GM23338 (cell line): Measurements from ENCODE around the gene ABCF2. TPM values are rescaled to one million over a fixed set of nuclear protein-coding genes. Genes with fewer than 3 reads are reported as not detected.

Source experiments
- ATAC-seq: fragments of 200-7000 bp; cut with Tn5 transposase; 3 replicates; pipeline ENCODE4 v1.9.1; 2020
- DNase-seq: peaks from one replicate; pipeline ENCODE4 v3.0.0-alpha.2; 2015; ENCODE audit warnings: low spot score
- H2AFZ ChIP-seq: fragments of 200-600 bp; sonication (generic); 2 replicates; pipeline ENCODE4 v1.8.0; 2016; ENCODE audit warnings: antibody characterized with exemption, mild to moderate bottlenecking, moderate library complexity
- H3F3A ChIP-seq: fragments of 200-600 bp; sonication (generic); replicated peaks from 2 replicates; pipeline ENCODE4 v1.8.0; 2017; ENCODE audit warnings: antibody characterized with exemption, mixed run types, low read depth
- H3K27ac ChIP-seq: fragments of 200-600 bp; sonication (generic); 2 replicates; pipeline ENCODE4 v1.6.1; 2016; ENCODE audit warnings: low read depth
- H3K27me3 ChIP-seq: fragments of 200-600 bp; sonication (generic); 2 replicates; pipeline ENCODE4 v1.8.0; 2016; ENCODE audit warnings: mild to moderate bottlenecking, mixed run types, moderate library complexity; ENCODE audit not compliant: insufficient read depth
- H3K36me3 ChIP-seq: fragments of 200-600 bp; sonication (generic); 2 replicates; pipeline ENCODE4 v1.8.0; 2016; ENCODE audit warnings: mild to moderate bottlenecking; ENCODE audit not compliant: insufficient read depth
- H3K4me1 ChIP-seq: fragments of 200-600 bp; sonication (generic); 2 replicates; pipeline ENCODE4 v1.8.0; 2016; ENCODE audit warnings: mild to moderate bottlenecking, moderate library complexity; ENCODE audit not compliant: insufficient read depth
- H3K4me2 ChIP-seq: fragments of 200-600 bp; sonication (generic); 2 replicates; pipeline ENCODE4 v1.7.1; 2017; ENCODE audit warnings: mixed run types
- H3K4me3 ChIP-seq: fragments of 200-600 bp; sonication (generic); 2 replicates; pipeline ENCODE4 v1.6.1; 2016; ENCODE audit warnings: mixed run types
- H3K79me2 ChIP-seq: fragments of 200-600 bp; sonication (generic); replicated peaks from 2 replicates; pipeline ENCODE4 v1.8.0; 2017; ENCODE audit warnings: mild to moderate bottlenecking; ENCODE audit not compliant: insufficient read depth
- H3K9me2 ChIP-seq: fragments of 200-600 bp; sonication (generic); 2 replicates; pipeline ENCODE4 v1.8.0; 2017; ENCODE audit not compliant: insufficient read depth
- H4K20me1 ChIP-seq: fragments of 200-600 bp; sonication (generic); replicated peaks from 2 replicates; pipeline ENCODE4 v1.8.0; 2017; ENCODE audit warnings: mild to moderate bottlenecking; ENCODE audit not compliant: insufficient read depth
- H3K27ac Mint-ChIP-seq: 2 replicates; pipeline ENCODE4 v1.8.0; 2020; ENCODE audit warnings: inconsistent platforms, mild to moderate bottlenecking, moderate library complexity, mixed read lengths
- H3K27me3 Mint-ChIP-seq: 3 replicates; pipeline ENCODE4 v1.8.0; 2022; ENCODE audit warnings: low read depth, mild to moderate bottlenecking, moderate library complexity, mixed read lengths, inconsistent platforms; ENCODE audit not compliant: insufficient read depth, poor library complexity
- H3K36me3 Mint-ChIP-seq: 3 replicates; pipeline ENCODE4 v1.8.0; 2021; ENCODE audit warnings: low read depth, mild to moderate bottlenecking, inconsistent platforms, moderate library complexity, mixed read lengths
- H3K4me1 Mint-ChIP-seq: 3 replicates; pipeline ENCODE4 v1.8.0; 2020; ENCODE audit warnings: mild to moderate bottlenecking, inconsistent platforms, mixed read lengths
- H3K4me3 Mint-ChIP-seq: 3 replicates; pipeline ENCODE4 v1.8.0; 2021; ENCODE audit warnings: moderate library complexity, mild to moderate bottlenecking, inconsistent platforms, mixed read lengths
- H3K9me3 Mint-ChIP-seq: 3 replicates; pipeline ENCODE4 v1.8.0; 2020; ENCODE audit warnings: moderate library complexity, mild to moderate bottlenecking, inconsistent platforms, mixed read lengths
- CREB1 ChIP-seq: fragments of 250-450 bp; sonication (Bioruptor Pico); IDR thresholded peaks from 2 replicates; pipeline ENCODE4 v1.5.0; 2020; ENCODE audit warnings: low read depth, mild to moderate bottlenecking, moderate library complexity
- EZH2 ChIP-seq: fragments of 200-600 bp; sonication (generic); IDR thresholded peaks from one replicate; pipeline ENCODE4 v1.8.0; 2017; ENCODE audit warnings: antibody characterized with exemption, mild to moderate bottlenecking, low read depth; ENCODE audit not compliant: unreplicated experiment
- EZH2phosphoT487 ChIP-seq: fragments of 200-600 bp; sonication (generic); IDR thresholded peaks from one replicate; pipeline ENCODE4 v1.8.1; 2018; ENCODE audit warnings: antibody characterized with exemption; ENCODE audit not compliant: unreplicated experiment
- JUNB ChIP-seq: IDR thresholded peaks from one replicate; pipeline ENCODE4 v1.6.1; 2016; ENCODE audit warnings: antibody characterized with exemption; ENCODE audit not compliant: unreplicated experiment
- NANOG ChIP-seq: IDR thresholded peaks from 2 replicates; pipeline ENCODE4 v1.6.1; 2016; ENCODE audit warnings: antibody characterized with exemption, borderline replicate concordance
- POLR2AphosphoS5 ChIP-seq: IDR thresholded peaks from 2 replicates; pipeline ENCODE4 v1.6.1; 2016; ENCODE audit warnings: antibody characterized with exemption, low read depth
- STAT1 ChIP-seq: IDR thresholded peaks from one replicate; pipeline ENCODE4 v1.6.1; 2016; ENCODE audit warnings: antibody characterized with exemption; ENCODE audit not compliant: unreplicated experiment
- ZNF114 ChIP-seq: fragments of 250-450 bp; sonication (Bioruptor Pico); IDR thresholded peaks from 2 replicates; pipeline ENCODE4 v1.5.0; 2020; ENCODE audit warnings: mild to moderate bottlenecking, moderate library complexity
- ZNF331 ChIP-seq: fragments of 250-450 bp; sonication (Bioruptor Pico); IDR thresholded peaks from 2 replicates; pipeline ENCODE4 v1.5.0; 2020; ENCODE audit warnings: low read depth, mild to moderate bottlenecking, moderate library complexity
- polyA plus RNA-seq: library from polyadenylated mRNA; unstranded; fragments of >200 nt; fragmentation: Nextera tagmentation; extraction: Ambion mirVana; gene quantifications from 2 replicates; pipeline ENCODE4 v1.2.1, GENCODE V29; 2016
- total RNA-seq: library from RNA; depleted of rRNA; stranded (reverse); fragments of >200 nt; shearing (Covaris generic); gene quantifications from 2 replicates; pipeline ENCODE4 v1.2.3, GENCODE V29; 2014
- TF ChIP-seq, protein P1 (sequence below): IDR thresholded peaks from one replicate; pipeline ENCODE4 v1.6.1; 2018; ENCODE audit warnings: antibody characterized with exemption; ENCODE audit not compliant: unreplicated experiment
- TF ChIP-seq, protein P2 (sequence below): fragments of 250-450 bp; sonication (Bioruptor Pico); IDR thresholded peaks from 2 replicates; pipeline ENCODE4 v1.5.0; 2020; ENCODE audit warnings: mild to moderate bottlenecking, moderate library complexity
- TF ChIP-seq, protein P3 (sequence below), 2 experiments: fragments of 200-600 bp in 1 of 2; sonication (generic) in 1 of 2; conservative IDR thresholded peaks; 2 replicates each; pipeline versions ENCODE4 v1.5.1 to v1.6.1; 2016 to 2017; ENCODE audit warnings: antibody characterized with exemption in 2 of 2, low read depth in 2 of 2, mild to moderate bottlenecking in 2 of 2, moderate library complexity in 1 of 2
- TF ChIP-seq, protein P4 (sequence below): IDR thresholded peaks from 2 replicates; pipeline ENCODE4 v1.6.1; 2016; ENCODE audit warnings: antibody characterized with exemption

Gene ABCF2
- total and polyA plus RNA-seq, 2 experiments from 2014 or later = 18.7 to 58.7 TPM

DNA sequence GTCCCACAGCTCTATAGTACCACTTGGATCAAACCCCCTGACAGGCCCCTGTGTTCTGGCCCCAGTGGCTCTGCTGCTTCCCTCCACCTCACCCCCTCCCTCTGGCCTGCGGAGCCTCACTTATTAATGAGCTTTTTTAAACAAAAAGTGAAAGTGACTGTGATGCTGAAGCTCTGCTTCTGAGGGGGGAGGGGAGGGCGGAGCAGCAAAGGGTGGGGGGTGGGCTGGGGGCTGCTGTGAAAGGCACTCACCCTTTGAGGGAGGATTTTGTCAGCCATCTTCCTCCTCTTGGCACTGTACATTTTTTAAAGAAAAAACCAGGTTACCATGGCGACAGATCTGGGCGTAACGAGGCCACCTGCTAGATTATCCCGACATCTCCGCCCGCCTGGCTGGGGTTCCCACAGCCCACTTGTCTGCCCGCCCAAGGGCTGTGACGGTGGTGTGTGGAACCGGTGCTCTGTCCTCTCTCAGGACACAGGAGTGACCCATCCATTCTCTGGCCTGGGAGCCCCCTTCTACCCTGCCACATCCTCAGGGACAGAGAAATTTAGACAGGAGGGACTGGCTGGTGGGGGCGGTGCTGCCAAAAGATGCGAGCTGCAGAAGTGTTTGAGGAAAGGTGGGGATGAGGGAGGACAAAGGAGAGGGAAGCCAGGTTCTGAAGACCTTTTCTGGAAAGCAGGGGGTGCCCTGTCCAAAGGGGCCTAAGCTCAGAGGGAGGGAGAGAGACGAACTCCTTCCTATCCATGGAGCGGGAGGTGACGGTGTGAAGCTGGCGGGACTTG, 16.6 kb upstream of the ABCF2 start:
- Histone ChIP-seq H3F3A (0 out of 2 replicates have a peak, but pooled peaks cover 5% of the 10 kb centered on the region), H3K79me2 (no peaks in the 10 kb centered on the region), H4K20me1 (no peaks in the 10 kb centered on the region), H3K4me1 (peaks cover 25% of the 10 kb centered on the region; the same call in 1 of the 2 replicates), H3K36me3 (no peaks in the 10 kb centered on the region), H3K27ac (no peak overlapping the region), H3K9me2 (no peaks in the 10 kb centered on the region), H2AFZ (no peak overlapping the region), H3K4me3 (peak overlapping the region; percentile 29; the same call in 1 of the 2 replicates), H3K27me3 (peaks cover 47% of the 10 kb centered on the region), H3K4me2 (peak overlapping the region; percentile 70)
- no peak for TF ChIP-seq EZH2
- no peak for TF ChIP-seq STAT1
- TF ChIP-seq NANOG = no peak
- TF ChIP-seq, protein P1, sequence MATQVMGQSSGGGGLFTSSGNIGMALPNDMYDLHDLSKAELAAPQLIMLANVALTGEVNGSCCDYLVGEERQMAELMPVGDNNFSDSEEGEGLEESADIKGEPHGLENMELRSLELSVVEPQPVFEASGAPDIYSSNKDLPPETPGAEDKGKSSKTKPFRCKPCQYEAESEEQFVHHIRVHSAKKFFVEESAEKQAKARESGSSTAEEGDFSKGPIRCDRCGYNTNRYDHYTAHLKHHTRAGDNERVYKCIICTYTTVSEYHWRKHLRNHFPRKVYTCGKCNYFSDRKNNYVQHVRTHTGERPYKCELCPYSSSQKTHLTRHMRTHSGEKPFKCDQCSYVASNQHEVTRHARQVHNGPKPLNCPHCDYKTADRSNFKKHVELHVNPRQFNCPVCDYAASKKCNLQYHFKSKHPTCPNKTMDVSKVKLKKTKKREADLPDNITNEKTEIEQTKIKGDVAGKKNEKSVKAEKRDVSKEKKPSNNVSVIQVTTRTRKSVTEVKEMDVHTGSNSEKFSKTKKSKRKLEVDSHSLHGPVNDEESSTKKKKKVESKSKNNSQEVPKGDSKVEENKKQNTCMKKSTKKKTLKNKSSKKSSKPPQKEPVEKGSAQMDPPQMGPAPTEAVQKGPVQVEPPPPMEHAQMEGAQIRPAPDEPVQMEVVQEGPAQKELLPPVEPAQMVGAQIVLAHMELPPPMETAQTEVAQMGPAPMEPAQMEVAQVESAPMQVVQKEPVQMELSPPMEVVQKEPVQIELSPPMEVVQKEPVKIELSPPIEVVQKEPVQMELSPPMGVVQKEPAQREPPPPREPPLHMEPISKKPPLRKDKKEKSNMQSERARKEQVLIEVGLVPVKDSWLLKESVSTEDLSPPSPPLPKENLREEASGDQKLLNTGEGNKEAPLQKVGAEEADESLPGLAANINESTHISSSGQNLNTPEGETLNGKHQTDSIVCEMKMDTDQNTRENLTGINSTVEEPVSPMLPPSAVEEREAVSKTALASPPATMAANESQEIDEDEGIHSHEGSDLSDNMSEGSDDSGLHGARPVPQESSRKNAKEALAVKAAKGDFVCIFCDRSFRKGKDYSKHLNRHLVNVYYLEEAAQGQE = no peak
- no peak for TF ChIP-seq JUNB
- TF ChIP-seq POLR2AphosphoS5 = no peak
- TF ChIP-seq CREB1 = no peak
- no peak for TF ChIP-seq ZNF331
- TF ChIP-seq, protein P2, sequence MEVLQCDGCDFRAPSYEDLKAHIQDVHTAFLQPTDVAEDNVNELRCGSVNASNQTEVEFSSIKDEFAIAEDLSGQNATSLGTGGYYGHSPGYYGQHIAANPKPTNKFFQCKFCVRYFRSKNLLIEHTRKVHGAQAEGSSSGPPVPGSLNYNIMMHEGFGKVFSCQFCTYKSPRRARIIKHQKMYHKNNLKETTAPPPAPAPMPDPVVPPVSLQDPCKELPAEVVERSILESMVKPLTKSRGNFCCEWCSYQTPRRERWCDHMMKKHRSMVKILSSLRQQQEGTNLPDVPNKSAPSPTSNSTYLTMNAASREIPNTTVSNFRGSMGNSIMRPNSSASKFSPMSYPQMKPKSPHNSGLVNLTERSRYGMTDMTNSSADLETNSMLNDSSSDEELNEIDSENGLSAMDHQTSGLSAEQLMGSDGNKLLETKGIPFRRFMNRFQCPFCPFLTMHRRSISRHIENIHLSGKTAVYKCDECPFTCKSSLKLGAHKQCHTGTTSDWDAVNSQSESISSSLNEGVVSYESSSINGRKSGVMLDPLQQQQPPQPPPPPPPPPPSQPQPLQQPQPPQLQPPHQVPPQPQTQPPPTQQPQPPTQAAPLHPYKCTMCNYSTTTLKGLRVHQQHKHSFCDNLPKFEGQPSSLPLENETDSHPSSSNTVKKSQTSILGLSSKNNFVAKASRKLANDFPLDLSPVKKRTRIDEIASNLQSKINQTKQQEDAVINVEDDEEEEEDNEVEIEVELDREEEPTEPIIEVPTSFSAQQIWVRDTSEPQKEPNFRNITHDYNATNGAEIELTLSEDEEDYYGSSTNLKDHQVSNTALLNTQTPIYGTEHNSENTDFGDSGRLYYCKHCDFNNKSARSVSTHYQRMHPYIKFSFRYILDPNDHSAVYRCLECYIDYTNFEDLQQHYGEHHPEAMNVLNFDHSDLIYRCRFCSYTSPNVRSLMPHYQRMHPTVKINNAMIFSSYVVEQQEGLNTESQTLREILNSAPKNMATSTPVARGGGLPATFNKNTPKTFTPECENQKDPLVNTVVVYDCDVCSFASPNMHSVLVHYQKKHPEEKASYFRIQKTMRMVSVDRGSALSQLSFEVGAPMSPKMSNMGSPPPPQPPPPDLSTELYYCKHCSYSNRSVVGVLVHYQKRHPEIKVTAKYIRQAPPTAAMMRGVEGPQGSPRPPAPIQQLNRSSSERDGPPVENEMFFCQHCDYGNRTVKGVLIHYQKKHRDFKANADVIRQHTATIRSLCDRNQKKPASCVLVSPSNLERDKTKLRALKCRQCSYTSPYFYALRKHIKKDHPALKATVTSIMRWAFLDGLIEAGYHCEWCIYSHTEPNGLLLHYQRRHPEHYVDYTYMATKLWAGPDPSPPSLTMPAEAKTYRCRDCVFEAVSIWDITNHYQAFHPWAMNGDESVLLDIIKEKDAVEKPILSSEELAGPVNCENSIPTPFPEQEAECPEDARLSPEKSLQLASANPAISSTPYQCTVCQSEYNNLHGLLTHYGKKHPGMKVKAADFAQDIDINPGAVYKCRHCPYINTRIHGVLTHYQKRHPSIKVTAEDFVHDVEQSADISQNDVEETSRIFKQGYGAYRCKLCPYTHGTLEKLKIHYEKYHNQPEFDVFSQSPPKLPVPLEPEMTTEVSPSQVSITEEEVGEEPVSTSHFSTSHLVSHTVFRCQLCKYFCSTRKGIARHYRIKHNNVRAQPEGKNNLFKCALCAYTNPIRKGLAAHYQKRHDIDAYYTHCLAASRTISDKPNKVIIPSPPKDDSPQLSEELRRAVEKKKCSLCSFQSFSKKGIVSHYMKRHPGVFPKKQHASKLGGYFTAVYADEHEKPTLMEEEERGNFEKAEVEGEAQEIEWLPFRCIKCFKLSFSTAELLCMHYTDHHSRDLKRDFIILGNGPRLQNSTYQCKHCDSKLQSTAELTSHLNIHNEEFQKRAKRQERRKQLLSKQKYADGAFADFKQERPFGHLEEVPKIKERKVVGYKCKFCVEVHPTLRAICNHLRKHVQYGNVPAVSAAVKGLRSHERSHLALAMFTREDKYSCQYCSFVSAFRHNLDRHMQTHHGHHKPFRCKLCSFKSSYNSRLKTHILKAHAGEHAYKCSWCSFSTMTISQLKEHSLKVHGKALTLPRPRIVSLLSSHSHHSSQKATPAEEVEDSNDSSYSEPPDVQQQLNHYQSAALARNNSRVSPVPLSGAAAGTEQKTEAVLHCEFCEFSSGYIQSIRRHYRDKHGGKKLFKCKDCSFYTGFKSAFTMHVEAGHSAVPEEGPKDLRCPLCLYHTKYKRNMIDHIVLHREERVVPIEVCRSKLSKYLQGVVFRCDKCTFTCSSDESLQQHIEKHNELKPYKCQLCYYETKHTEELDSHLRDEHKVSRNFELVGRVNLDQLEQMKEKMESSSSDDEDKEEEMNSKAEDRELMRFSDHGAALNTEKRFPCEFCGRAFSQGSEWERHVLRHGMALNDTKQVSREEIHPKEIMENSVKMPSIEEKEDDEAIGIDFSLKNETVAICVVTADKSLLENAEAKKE (CRISPR knock-in tag) = no peak
- TF ChIP-seq, protein P3, sequence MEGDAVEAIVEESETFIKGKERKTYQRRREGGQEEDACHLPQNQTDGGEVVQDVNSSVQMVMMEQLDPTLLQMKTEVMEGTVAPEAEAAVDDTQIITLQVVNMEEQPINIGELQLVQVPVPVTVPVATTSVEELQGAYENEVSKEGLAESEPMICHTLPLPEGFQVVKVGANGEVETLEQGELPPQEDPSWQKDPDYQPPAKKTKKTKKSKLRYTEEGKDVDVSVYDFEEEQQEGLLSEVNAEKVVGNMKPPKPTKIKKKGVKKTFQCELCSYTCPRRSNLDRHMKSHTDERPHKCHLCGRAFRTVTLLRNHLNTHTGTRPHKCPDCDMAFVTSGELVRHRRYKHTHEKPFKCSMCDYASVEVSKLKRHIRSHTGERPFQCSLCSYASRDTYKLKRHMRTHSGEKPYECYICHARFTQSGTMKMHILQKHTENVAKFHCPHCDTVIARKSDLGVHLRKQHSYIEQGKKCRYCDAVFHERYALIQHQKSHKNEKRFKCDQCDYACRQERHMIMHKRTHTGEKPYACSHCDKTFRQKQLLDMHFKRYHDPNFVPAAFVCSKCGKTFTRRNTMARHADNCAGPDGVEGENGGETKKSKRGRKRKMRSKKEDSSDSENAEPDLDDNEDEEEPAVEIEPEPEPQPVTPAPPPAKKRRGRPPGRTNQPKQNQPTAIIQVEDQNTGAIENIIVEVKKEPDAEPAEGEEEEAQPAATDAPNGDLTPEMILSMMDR (conservative IDR thresholded peaks at IDR 0.05; ENCODE audit: low read depth in 2 of 2) = no peak
- TF ChIP-seq, protein P4, sequence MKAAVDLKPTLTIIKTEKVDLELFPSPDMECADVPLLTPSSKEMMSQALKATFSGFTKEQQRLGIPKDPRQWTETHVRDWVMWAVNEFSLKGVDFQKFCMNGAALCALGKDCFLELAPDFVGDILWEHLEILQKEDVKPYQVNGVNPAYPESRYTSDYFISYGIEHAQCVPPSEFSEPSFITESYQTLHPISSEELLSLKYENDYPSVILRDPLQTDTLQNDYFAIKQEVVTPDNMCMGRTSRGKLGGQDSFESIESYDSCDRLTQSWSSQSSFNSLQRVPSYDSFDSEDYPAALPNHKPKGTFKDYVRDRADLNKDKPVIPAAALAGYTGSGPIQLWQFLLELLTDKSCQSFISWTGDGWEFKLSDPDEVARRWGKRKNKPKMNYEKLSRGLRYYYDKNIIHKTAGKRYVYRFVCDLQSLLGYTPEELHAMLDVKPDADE = no peak
- TF ChIP-seq ZNF114 = no peak
- TF ChIP-seq EZH2phosphoT487 = no peak
- DNase-seq (no peak), ATAC-seq (no peak)
- Mint-ChIP-seq H3K4me3 (peak overlapping the region; percentile 26; the same call in 2 of the 3 replicates), H3K27ac (no peak overlapping the region), H3K9me3 (no peaks in the 10 kb centered on the region; the same call in 2 of the 3 replicates), H3K27me3 (peaks cover 46% of the 10 kb centered on the region), H3K36me3 (peaks cover 2% of the 10 kb centered on the region; the same call in 2 of the 3 replicates), H3K4me1 (peaks cover 56% of the 10 kb centered on the region)
